Activated CD8-positive, alpha-beta T cell treated with anti-CD3 and anti-CD28 coated beads for 36 hours (primary cell): ENCODE results near the gene NAPA. TPM values are rescaled to one million over a fixed set of nuclear protein-coding genes. Genes with fewer than 3 reads are reported as not detected.

ENCODE experiments used
- ATAC-seq: fragments of 200-7000 bp; cut with Tn5 transposase; one replicate; pipeline ENCODE4 v1.10.0; 2021; ENCODE audit warnings: mild to moderate bottlenecking, moderate library complexity
- CTCF ChIA-PET: fragments of 350-600 bp; sonication (Branson Sonifier 250); formaldehyde crosslinking; loops from one replicate; lab custom pipeline; 2021; ENCODE audit warnings: antibody characterized with exemption; lab: Charles Lee
- POLR2A ChIA-PET: fragments of 350-600 bp; sonication (Branson Sonifier 250); formaldehyde crosslinking; loops from one replicate; lab custom pipeline; 2021; ENCODE audit warnings: antibody characterized with exemption; lab: Charles Lee
- DNase-seq: peaks from one replicate; pipeline ENCODE4 v3.0.0-alpha.2; 2020
- H3K27ac Mint-ChIP-seq: one replicate; pipeline ENCODE4 v1.8.0; 2021; ENCODE audit warnings: mild to moderate bottlenecking, mixed read lengths
- H3K27me3 Mint-ChIP-seq: one replicate; pipeline ENCODE4 v1.8.0; 2021; ENCODE audit warnings: mixed read lengths
- H3K36me3 Mint-ChIP-seq: one replicate; pipeline ENCODE4 v1.8.0; 2021; ENCODE audit warnings: low read depth, mixed read lengths
- H3K4me1 Mint-ChIP-seq: one replicate; pipeline ENCODE4 v1.8.0; 2021; ENCODE audit warnings: low read depth, mixed read lengths
- H3K4me3 Mint-ChIP-seq: one replicate; pipeline ENCODE4 v1.8.0; 2021; ENCODE audit warnings: mild to moderate bottlenecking, moderate library complexity, mixed read lengths
- H3K9me3 Mint-ChIP-seq: one replicate; pipeline ENCODE4 v1.8.0; 2021; ENCODE audit warnings: mixed read lengths
- CTCF ChIP-seq: fragments of 200-600 bp; IDR thresholded peaks from one replicate; pipeline ENCODE4 v1.8.0; 2022; ENCODE audit warnings: antibody characterized with exemption, mild to moderate bottlenecking
- intact Hi-C: fragments of 100-400 bp; cut with micrococcal nuclease; formaldehyde crosslinking; loops from one replicate; pipeline ENCODE4 v1.10.0; 2022
- total RNA-seq, 2 experiments: library from RNA; stranded (reverse); gene quantifications; one replicate each; pipeline ENCODE4 v1.2.3, GENCODE V29; 2021

NAPA gene
- total RNA-seq, 2 experiments from 2014 or later: 43.9 to 47.2 TPM

- no peak overlapping the region for H3K27ac Mint-ChIP-seq
- ChIA-PET CTCF (interaction anchor here (1.4 to 5.8 kb wide), 2 partner anchors 13 to 202 kb away, joined by 3 to 29 read pairs; partner anchors contain the start of gene KPTN), POLR2A (interaction anchor here (1.3 to 3.2 kb wide), 2 partner anchors 11 to 13 kb away, joined by 3 to 24 read pairs; partner anchors contain the start of gene KPTN)
- no peak for TF ChIP-seq CTCF
- H3K27me3 Mint-ChIP-seq: no peaks in the 10 kb centered on the region
- intact Hi-C loops: no loop called here
- H3K4me1 Mint-ChIP-seq: peaks cover under 1% of the 10 kb centered on the region
- ATAC-seq (no peak), DNase-seq (no peak)
- H3K4me3 Mint-ChIP-seq: no peak overlapping the region
- H3K36me3 Mint-ChIP-seq: peaks cover 2% of the 10 kb centered on the region
- no peaks in the 10 kb centered on the region for H3K9me3 Mint-ChIP-seq
These were observed 17.7 kb downstream of the NAPA start for GRCh38 chr19:47497050-47497766.

- H3K27ac Mint-ChIP-seq: peak overlapping the region; percentile 38
- ChIA-PET POLR2A (interaction anchor here (1.1 to 3.2 kb wide), 6 partner anchors 8 to 17 kb away, joined by 3 to 24 read pairs (median 3); partner anchors contain the start of gene KPTN), CTCF (interaction anchor here (1.3 to 5.8 kb wide), 2 partner anchors 9 to 12 kb away, joined by 3 to 29 read pairs; partner anchors contain the start of gene KPTN)
- H3K36me3 Mint-ChIP-seq: no peaks in the 10 kb centered on the region
- DNase-seq (no peak), ATAC-seq (no peak)
- no peak for TF ChIP-seq CTCF
- H3K9me3 Mint-ChIP-seq: no peaks in the 10 kb centered on the region
- no peak overlapping the region for H3K4me3 Mint-ChIP-seq
- H3K27me3 Mint-ChIP-seq: no peaks in the 10 kb centered on the region
- peaks cover 3% of the 10 kb centered on the region for H3K4me1 Mint-ChIP-seq
- intact Hi-C loops: no loop called here
These were observed 19.1 kb downstream of the NAPA start for GRCh38 chr19:47495478-47496372.

- DNase-seq: no peak
- POLR2A ChIA-PET: interaction anchor here (0.6 to 3.2 kb wide), 3 partner anchors 10 to 24 kb away, joined by 3 to 24 read pairs (median 4); partner anchors contain the start of gene KPTN
These were observed 20.1 kb downstream of the NAPA start for GRCh38 chr19:47494729-47495128.

GRCh38 chr19:47494211-47494547 lies 20.7 kb downstream of the NAPA start:
- Mint-ChIP-seq H3K36me3 (no peaks in the 10 kb centered on the region), H3K27me3 (no peaks in the 10 kb centered on the region), H3K4me1 (peaks cover 3% of the 10 kb centered on the region), H3K27ac (no peak overlapping the region), H3K9me3 (no peaks in the 10 kb centered on the region), H3K4me3 (no peak overlapping the region)
- intact Hi-C loops: no loop called here
- ChIA-PET POLR2A (no interaction called here), CTCF (interaction anchor here (1.3 kb wide), 1 partner anchor 21 kb away, joined by 4 read pairs; the partner anchor contains the start of gene NAPA)
- no peak for TF ChIP-seq CTCF
- ATAC-seq (no peak), DNase-seq (no peak)

More at GRCh38 chr19:47494729-47495128, 20.1 kb downstream of the NAPA start:
- Mint-ChIP-seq H3K9me3 (no peaks in the 10 kb centered on the region), H3K36me3 (no peaks in the 10 kb centered on the region), H3K4me1 (peaks cover 3% of the 10 kb centered on the region), H3K4me3 (no peak overlapping the region), H3K27ac (no peak overlapping the region), H3K27me3 (no peaks in the 10 kb centered on the region)
- CTCF ChIA-PET: interaction anchor here (1.3 to 5.8 kb wide), 2 partner anchors 11 to 21 kb away, joined by 4 to 29 read pairs; partner anchors contain the start of genes KPTN and NAPA
- no peak for TF ChIP-seq CTCF
- intact Hi-C loops: no loop called here
- ATAC-seq: no peak
